Stomach (tissue), 4 donors: ENCODE measurements around the gene FAM83F.

ENCODE experiments used
- CTCF ChIP-seq, 7 experiments: fragments of 450-650 bp in 4 of 7; fragments of 200-600 bp in 3 of 7; sonication (generic) in 3 of 7; IDR thresholded peaks; one replicate each; pipeline ENCODE4 v1.5.1; 2016 to 2019; ENCODE audit warnings: antibody characterized with exemption in 7 of 7, control low read depth in 2 of 7, mild to moderate bottlenecking in 1 of 7
- POLR2A ChIP-seq, 4 donors: fragments of 450-650 bp; IDR thresholded peaks; one replicate each; pipeline ENCODE4 v1.6.1; 2016; ENCODE audit warnings: antibody characterized with exemption in 4 of 4, control low read depth in 2 of 4, mild to moderate bottlenecking in 1 of 4, moderate library complexity in 1 of 4
- POLR2AphosphoS5 ChIP-seq, 3 donors: sonication (generic); formaldehyde crosslinking; IDR thresholded peaks; one replicate each; pipeline ENCODE4 v1.6.1; 2016; ENCODE audit warnings: antibody characterized with exemption in 3 of 3

- TF ChIP-seq POLR2AphosphoS5 (IDR thresholded peaks at IDR 0.05) (no peak), CTCF (IDR thresholded peaks at IDR 0.05) (no peak), POLR2A (IDR thresholded peaks at IDR 0.05) (no peak)
These were observed 51.4 kb downstream of the FAM83F start for GRCh38 chr22:40046126-40046525.
